OCI-LY1 (cell line): Measurements from ENCODE around the gene TBC1D2B.

Source experiments
- H2AFZ ChIP-seq: fragments of 200-600 bp; sonication (generic), shearing (Covaris generic); 2 replicates; pipeline ENCODE4 v1.6.0; 2014; ENCODE audit warnings: antibody characterized with exemption, mild to moderate bottlenecking, low read length
- H3F3A ChIP-seq: fragments of 200-600 bp; sonication (generic), shearing (Covaris generic); 2 replicates; pipeline ENCODE4 v1.6.0; 2014; ENCODE audit warnings: mild to moderate bottlenecking, antibody characterized with exemption, low read length, moderate library complexity; ENCODE audit not compliant: insufficient read depth
- H3K27ac ChIP-seq: fragments of 200-600 bp; sonication (generic); 2 replicates; pipeline ENCODE4 v1.5.1; 2014; ENCODE audit warnings: low read length, mixed run types, mild to moderate bottlenecking, low read depth; ENCODE audit not compliant: poor library complexity, severe bottlenecking
- H3K27me3 ChIP-seq: fragments of 200-600 bp; sonication (generic); 2 replicates; pipeline ENCODE4 v1.6.0; 2014; ENCODE audit warnings: antibody characterized with exemption, mild to moderate bottlenecking, low read length, moderate library complexity; ENCODE audit not compliant: insufficient read depth
- H3K36me3 ChIP-seq: fragments of 200-600 bp; sonication (generic); 2 replicates; pipeline ENCODE4 v1.6.1; 2014; ENCODE audit warnings: mild to moderate bottlenecking, antibody characterized with exemption, low read length, moderate library complexity, mixed read lengths; ENCODE audit not compliant: insufficient read depth
- H3K4me1 ChIP-seq: fragments of 200-600 bp; sonication (generic); 2 replicates; pipeline ENCODE4 v1.5.1; 2014; ENCODE audit warnings: mild to moderate bottlenecking, low read length, moderate library complexity; ENCODE audit not compliant: insufficient read depth, severe bottlenecking
- H3K4me2 ChIP-seq: fragments of 200-600 bp; sonication (generic), shearing (Covaris generic); 2 replicates; pipeline ENCODE4 v1.6.1; 2014; ENCODE audit warnings: low read length
- H3K4me3 ChIP-seq: fragments of 200-600 bp; sonication (generic); 2 replicates; pipeline ENCODE4 v1.5.1; 2014; ENCODE audit warnings: low read length, low read depth, mild to moderate bottlenecking, mixed read lengths; ENCODE audit not compliant: poor library complexity, severe bottlenecking
- H3K79me2 ChIP-seq: fragments of 200-600 bp; shearing (Covaris generic); 2 replicates; pipeline ENCODE4 v1.6.1; 2016; ENCODE audit warnings: mixed run types, low read length, mixed read lengths; ENCODE audit not compliant: insufficient read depth
- H3K9ac ChIP-seq: fragments of 200-600 bp; sonication (generic), shearing (Covaris generic); 2 replicates; pipeline ENCODE4 v1.6.1; 2014; ENCODE audit warnings: mild to moderate bottlenecking, low read length, mixed read lengths
- H3K9me2 ChIP-seq: fragments of 200-600 bp; sonication (generic), shearing (Covaris generic); 2 replicates; pipeline ENCODE4 v1.6.1; 2014; ENCODE audit warnings: low read depth, mild to moderate bottlenecking, low read length, mixed read lengths
- H3K9me3 ChIP-seq: fragments of 200-600 bp; shearing (Covaris generic); 2 replicates; pipeline ENCODE4 v1.6.1; 2014; ENCODE audit warnings: low read length, mixed read lengths
- H4K20me1 ChIP-seq: fragments of 200-600 bp; sonication (generic), shearing (Covaris generic); 2 replicates; pipeline ENCODE4 v1.6.0; 2016; ENCODE audit warnings: mild to moderate bottlenecking, low read length; ENCODE audit not compliant: insufficient read depth
- CTCF ChIP-seq: fragments of 200-600 bp; sonication (generic), shearing (Covaris generic); IDR thresholded peaks from 2 replicates; pipeline ENCODE4 v1.5.1; 2017; ENCODE audit warnings: mild to moderate bottlenecking, antibody characterized with exemption, low read length, moderate library complexity, mixed read lengths
- EZH2 ChIP-seq: fragments of 200-600 bp; sonication (generic), shearing (Covaris generic); IDR thresholded peaks from 2 replicates; pipeline ENCODE4 v1.8.0; 2017; ENCODE audit warnings: borderline replicate concordance, mixed run types, mild to moderate bottlenecking, antibody characterized with exemption, low read length, moderate library complexity, mixed read lengths

TBC1D2B gene

DNA sequence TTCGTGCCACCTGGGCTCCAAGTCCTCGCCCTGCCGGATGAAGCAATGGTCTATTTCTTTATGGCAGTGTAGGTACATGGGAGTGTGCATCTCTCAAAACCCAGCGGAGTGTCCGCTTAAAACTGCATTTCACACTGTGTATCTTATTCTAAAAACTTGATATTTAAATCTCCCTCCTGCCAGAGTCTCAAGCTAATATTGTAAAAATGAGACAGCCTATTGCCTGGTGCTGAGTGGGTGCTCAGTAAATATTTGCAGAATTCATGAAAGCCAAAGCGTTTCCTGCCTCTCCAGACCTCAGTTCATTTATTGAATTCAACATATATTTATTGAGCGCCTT lies 330 bp upstream of the TBC1D2B start:
- Histone ChIP-seq H3K27ac (no peak overlapping the region), H3K36me3 (peaks cover 6% of the 10 kb centered on the region; the same call in 1 of the 2 replicates), H3K4me3 (peak overlapping the region; percentile 70), H3F3A (no peaks in the 10 kb centered on the region), H3K79me2 (peaks cover 28% of the 10 kb centered on the region), H4K20me1 (no peaks in the 10 kb centered on the region), H3K27me3 (no peaks in the 10 kb centered on the region), H3K9me2 (no peaks in the 10 kb centered on the region), H3K4me1 (peaks cover 31% of the 10 kb centered on the region), H3K9me3 (no peaks in the 10 kb centered on the region), H3K9ac (peak overlapping the region; percentile 57), H3K4me2 (peak overlapping the region; percentile 84), H2AFZ (peak overlapping the region; percentile 76)
- TF ChIP-seq EZH2 (no peak), CTCF (no peak)

GRCh38 chr15:78076231-78077052 lies 1.1 kb downstream of the TBC1D2B start:
- Histone ChIP-seq H3K36me3 (peaks cover 6% of the 10 kb centered on the region; the same call in 1 of the 2 replicates), H3K9me3 (no peaks in the 10 kb centered on the region), H3K27ac (peak overlapping the region; percentile 18), H3K79me2 (peaks cover 39% of the 10 kb centered on the region), H2AFZ (no peak overlapping the region), H4K20me1 (no peaks in the 10 kb centered on the region), H3F3A (no peaks in the 10 kb centered on the region), H3K4me2 (peak overlapping the region; percentile 77), H3K9ac (peak overlapping the region; percentile 76), H3K9me2 (no peaks in the 10 kb centered on the region), H3K4me3 (peak overlapping the region; percentile 70), H3K4me1 (peaks cover 45% of the 10 kb centered on the region), H3K27me3 (no peaks in the 10 kb centered on the region)
- TF ChIP-seq CTCF (peak; percentile 27; the same call in 1 of the 2 replicates), EZH2 (no peak)

- no peaks in the 10 kb centered on the region for H3F3A ChIP-seq
- TF ChIP-seq CTCF = no peak
- no peak for TF ChIP-seq EZH2
- H3K9ac ChIP-seq = peak overlapping the region; percentile 76; the same call in 1 of the 2 replicates
- no peaks in the 10 kb centered on the region for H3K9me2 ChIP-seq
- peaks cover 49% of the 10 kb centered on the region for H3K4me1 ChIP-seq
- H3K4me2 ChIP-seq = peak overlapping the region; percentile 77
- H3K79me2 ChIP-seq = peaks cover 45% of the 10 kb centered on the region
- peaks cover 6% of the 10 kb centered on the region; the same call in 1 of the 2 replicates for H3K36me3 ChIP-seq
- H3K27me3 ChIP-seq = no peaks in the 10 kb centered on the region
- H3K27ac ChIP-seq = peak overlapping the region; percentile 18
- no peaks in the 10 kb centered on the region for H4K20me1 ChIP-seq
- H3K9me3 ChIP-seq = no peaks in the 10 kb centered on the region
- peak overlapping the region; percentile 70 for H3K4me3 ChIP-seq
- no peak overlapping the region for H2AFZ ChIP-seq
Observed at GRCh38 chr15:78075490-78076230, 1.9 kb downstream of the TBC1D2B start.
